ENCODE data around the gene PLEKHA3.

GRCh38 chr2:178473373-178473772 lies 6.9 kb upstream of the PLEKHA3 start:
- no peak for TF ChIP-seq EZH2 (IDR thresholded peaks at IDR 0.05; ENCODE audit: low read length)
- TF ChIP-seq CTCF (optimal IDR thresholded peaks at IDR 0.05 in 1 of 3, IDR thresholded peaks at IDR 0.05 in 1 of 3, conservative IDR thresholded peaks at IDR 0.05 in 1 of 3; ENCODE audit: extremely low read depth in 1 of 3, insufficient read depth in 2 of 3, low read length in 3 of 3): no peak

Measured in keratinocyte (primary cell).